Measurements from ENCODE around the gene BPHL.
"Not testable (repeated sequence)": the region's sequence is repeated elsewhere in the genome, so short reads cannot be mapped to it uniquely, and the experiment has no call there.

The BPHL gene

GRCh38 chr6:3118353-3119039 lies at the start of gene BPHL:
Gene BPHL (plus strand): TSS chr6:3118711. CDS start chr6:3118741, 30 bp downstream.
- DNase-seq (ENCODE audit: low read depth in 2 of 2, low spot score in 1 of 2): peak; percentile 99 to 100

- no peak for DNase-seq (ENCODE audit: low read depth in 2 of 2, low spot score in 1 of 2)
Measured at GRCh38 chr6:3071568-3071967, 46.9 kb upstream of the BPHL start.

DNA sequence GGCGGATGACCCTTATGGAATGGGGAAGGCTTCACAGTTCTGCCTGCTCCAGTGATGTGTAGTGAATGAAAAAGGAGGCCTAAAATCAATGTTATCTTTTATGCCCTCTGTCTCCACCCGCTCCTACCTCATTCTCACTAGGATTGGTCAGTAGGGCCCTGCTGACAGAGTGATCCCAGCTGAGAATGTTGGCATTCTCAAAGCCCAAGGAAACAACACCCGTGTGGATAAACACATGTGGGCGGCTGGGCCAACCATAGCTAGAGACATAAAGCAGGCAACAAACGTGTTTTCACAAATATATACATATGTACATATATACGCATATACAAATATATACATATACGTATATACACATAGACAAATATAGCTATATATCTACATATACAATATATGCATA lies 45.7 kb upstream of the BPHL start:
- DNase-seq (ENCODE audit: low read depth in 2 of 2, low spot score in 1 of 2): no peak

DNA sequence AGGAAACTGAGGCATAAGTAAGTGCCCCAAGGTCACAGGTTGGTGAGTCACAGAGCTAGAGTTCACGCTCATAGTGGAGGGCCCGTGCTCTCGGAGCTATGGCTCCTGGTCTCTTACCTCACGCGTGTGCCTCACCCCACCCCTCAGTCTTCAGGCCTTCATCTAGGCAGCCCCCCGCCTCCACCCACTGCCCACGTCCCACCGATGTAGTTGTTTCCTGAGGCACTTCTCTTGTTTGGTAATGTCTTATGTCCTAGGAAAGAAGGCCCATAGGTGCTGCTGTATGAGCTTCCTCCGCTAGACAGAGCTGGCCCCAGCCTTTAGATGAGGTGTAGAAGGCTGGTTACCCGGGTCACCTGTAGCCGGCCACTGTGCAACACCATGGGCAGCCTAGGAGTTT lies 45.1 kb upstream of the BPHL start:
- DNase-seq (ENCODE audit: low read depth in 2 of 2, low spot score in 1 of 2): no peak

GRCh38 chr6:3075772-3076113 lies 42.8 kb upstream of the BPHL start:
- no peak for DNase-seq (ENCODE audit: low read depth in 2 of 2, low spot score in 1 of 2)

- DNase-seq (ENCODE audit: low read depth in 2 of 2, low spot score in 1 of 2): no peak
Measured at GRCh38 chr6:3076320-3076719, 42.2 kb upstream of the BPHL start.

GRCh38 chr6:3077430-3077829 lies 41.1 kb upstream of the BPHL start:
- DNase-seq (ENCODE audit: low read depth in 2 of 2, low spot score in 1 of 2): no peak

GRCh38 chr6:3078952-3079351 lies 39.6 kb upstream of the BPHL start:
- DNase-seq (ENCODE audit: low read depth in 2 of 2, low spot score in 1 of 2): not testable (repeated sequence)

DNA sequence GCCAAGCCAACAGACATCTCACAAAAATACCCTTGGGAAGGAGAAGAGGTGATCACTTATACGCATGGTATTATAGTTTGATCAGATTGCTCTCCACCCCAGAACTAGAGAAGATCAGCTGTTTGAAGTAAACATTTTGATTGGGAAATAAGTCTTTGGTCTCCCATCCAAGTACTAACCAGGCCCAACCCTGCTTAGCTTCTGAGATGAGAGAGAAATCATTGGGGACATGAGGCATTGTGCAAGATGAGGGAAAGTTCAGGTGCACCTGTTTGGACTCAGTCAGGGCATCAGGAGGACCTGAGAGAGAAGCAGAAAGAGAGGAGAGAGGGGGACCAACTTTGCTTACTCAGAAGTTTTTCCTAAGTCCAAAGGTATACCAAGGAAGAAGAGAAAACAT lies 38.8 kb upstream of the BPHL start:
- DNase-seq (ENCODE audit: low read depth in 2 of 2, low spot score in 1 of 2): no peak

DNA sequence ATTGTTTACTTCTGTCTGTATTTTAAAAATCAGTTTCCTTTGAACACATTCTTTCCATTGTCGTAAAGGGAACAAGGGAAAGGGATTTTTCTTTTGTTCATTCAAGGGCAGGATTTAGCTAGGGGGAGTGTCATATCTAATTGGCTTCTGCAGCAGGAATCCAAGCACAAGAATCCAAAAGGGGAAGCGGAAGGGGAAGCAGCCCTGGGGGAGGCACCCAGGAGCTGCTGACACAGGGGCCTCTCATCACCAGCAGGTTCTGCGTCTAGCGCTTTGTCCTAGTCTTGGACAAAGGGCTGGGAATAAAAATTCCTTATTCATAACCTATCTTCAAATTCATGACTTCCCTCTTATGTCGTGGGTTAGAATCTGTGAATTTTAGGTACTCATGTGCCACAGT lies 36.6 kb upstream of the BPHL start:
- DNase-seq (ENCODE audit: low read depth in 2 of 2, low spot score in 1 of 2): no peak

GRCh38 chr6:3085074-3085473 lies 33.4 kb upstream of the BPHL start:
- no peak for DNase-seq (ENCODE audit: low read depth in 2 of 2, low spot score in 1 of 2)

DNA sequence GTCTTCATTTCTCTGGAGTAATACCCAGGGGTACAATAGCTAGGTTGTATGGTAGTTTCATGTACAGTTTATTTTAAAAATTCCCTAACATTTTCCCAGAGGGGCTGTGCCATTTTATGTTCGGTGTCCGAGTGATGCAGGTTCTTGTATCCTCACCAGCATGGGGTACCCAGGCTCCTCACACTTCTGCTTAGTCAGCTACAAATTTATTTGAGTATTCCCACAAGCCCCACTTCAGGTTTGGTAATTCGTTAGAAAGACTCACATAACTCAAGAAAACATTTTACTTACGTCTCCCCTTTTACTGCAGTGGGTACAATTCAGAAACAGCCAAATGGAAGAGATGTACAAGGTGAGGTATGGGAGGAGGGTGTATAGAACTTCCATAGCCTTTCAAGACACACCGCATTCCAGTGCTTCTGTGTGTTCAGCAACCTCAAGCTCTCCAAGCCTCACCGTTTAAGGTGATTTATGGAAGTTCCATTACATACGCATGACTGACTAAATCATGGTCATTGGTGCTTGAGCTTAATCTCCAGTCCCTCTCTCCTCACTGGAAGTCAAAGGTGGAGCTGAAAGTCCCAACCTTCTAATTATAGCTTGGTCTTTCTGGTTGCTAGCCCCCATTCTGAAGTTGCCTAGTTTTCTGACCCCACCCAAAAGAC lies 32.1 kb upstream of the BPHL start:
- DNase-seq (ENCODE audit: low read depth in 2 of 2, low spot score in 1 of 2): no peak

DNA sequence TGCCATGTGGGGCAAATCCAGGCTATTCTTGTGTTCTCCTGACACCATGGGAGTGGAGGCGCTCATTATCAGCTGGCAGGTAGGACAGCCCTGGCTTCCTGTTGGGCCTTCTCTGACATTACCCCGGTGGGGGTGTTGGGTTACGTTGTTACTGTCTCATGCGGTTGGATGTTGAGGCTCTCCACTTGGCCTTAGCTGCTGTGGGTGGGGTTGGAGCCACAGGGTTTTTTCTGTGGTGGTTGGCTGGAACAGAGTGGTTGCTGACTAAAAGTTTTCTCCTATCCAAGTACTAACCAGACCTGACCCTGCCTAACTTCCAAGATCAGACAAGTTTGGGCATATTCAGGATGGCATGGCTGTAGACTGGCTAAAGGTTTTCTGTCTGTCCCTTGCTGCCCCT lies 30.1 kb upstream of the BPHL start:
- no peak for DNase-seq (ENCODE audit: low read depth in 2 of 2, low spot score in 1 of 2)

DNA sequence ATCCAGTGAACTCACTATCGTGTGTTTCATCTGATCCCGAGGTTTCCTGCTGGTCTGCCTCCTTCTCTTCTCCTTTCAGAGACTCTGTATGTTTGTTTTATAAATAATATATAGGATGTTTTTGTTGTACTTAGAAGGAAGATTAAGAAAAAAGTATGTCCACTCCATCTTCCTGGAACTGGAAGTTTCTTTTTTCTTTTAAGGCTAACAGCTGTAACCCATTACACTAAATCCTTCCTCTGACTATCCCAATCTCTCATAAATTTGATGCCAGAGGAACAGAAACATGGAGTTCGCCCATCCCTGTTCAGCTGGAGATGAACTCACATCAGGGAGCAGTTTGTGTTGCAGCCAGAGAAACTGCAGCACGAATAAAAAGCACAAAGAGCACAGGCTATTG lies 29.5 kb upstream of the BPHL start:
- DNase-seq (ENCODE audit: low read depth in 2 of 2, low spot score in 1 of 2): no peak

DNA sequence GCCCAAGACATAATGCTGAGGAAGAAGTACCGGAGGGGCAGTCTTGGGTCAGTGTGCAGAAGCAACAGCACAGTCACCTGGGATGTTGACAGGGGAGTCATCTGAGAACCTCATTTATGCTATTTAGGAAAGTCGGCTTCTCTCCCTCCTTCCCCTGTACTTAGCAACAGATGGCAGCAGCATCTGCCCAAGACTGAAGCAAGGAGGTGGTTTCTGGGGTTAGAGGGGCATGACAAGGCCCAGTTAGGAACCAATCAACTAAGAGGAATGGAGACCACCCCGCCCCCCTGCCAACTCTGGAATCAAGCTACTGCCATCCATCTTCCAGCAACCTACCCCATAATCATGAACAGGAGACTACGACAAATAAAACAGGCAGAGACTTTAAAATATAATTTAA lies 28.5 kb upstream of the BPHL start:
- no peak for DNase-seq (ENCODE audit: low read depth in 2 of 2, low spot score in 1 of 2)

DNA sequence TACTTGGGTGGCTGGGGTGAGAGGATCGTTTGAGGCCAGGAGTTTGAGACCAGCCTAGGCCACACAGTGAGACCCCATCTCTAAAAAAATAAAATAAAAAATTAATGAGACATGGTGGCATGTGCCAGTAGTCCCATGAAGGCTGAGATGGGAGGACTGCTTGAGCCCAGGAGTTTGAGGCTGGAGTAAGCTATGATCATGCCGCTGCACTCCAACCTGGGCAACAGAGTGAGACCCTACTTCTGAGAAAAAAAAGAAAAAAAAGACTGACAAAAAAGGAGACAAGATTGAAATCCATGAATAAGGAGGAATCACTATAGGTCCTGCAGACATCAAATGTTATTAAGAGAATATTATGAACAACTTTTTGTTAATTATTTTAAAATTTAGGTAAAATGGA lies 23.7 kb upstream of the BPHL start:
- DNase-seq (ENCODE audit: low read depth in 2 of 2, low spot score in 1 of 2): no peak

- no peak for DNase-seq (ENCODE audit: low read depth in 2 of 2, low spot score in 1 of 2)
Measured at GRCh38 chr6:3102875-3103274, 15.6 kb upstream of the BPHL start.

DNA sequence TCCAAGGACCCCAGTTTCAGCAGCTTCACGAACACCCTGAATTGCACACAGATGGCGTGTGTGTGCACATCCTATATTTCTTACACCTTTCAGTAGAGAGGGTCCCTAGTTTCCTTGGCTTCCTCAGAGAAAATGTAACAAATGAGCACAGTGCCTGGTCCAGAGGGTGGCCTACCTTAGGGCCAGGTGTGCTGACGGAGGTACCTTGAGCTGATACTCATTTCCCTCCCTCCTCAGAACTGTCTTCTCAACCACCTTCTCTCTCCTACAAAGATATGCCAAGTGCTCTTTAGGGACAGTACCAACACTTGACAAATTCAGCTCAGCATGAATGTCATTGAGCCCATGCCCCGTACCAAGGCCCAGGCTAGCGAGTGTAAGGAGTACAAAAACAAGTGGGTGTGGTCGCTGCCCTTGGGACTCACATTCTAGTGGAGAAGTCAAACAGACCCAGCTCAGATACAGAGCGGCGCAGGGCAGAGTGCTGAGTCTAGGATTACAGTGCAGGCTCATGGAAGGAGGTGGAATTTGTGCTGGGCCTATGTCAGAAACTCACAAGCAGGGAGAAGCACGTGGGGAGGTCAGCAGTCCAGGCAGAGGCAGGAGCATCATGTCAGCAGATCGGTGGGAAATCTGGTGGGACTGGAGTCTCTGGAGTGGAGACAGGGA lies 9.6 kb upstream of the BPHL start:
- DNase-seq (ENCODE audit: low read depth in 2 of 2, low spot score in 1 of 2): no peak

DNA sequence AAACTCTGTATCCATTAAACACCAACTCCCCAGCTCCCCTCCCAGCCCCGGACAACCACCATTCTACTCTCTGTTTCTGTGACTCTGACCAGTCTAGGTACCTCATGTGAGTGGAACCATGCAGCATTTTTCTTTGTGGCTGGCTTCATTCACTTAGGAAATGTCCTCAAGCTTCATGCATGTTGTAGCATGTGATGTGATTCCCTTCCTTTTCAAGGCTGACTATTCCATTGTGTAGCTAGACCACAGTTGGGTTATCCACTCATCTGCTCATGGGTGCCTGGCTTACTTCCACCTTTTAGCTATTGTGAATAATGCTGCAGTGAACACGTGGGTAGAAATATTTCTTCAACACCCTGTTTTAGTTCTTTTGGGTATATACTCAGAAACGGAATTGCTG lies 8.8 kb upstream of the BPHL start:
- DNase-seq (ENCODE audit: low read depth in 2 of 2, low spot score in 1 of 2): no peak

DNA sequence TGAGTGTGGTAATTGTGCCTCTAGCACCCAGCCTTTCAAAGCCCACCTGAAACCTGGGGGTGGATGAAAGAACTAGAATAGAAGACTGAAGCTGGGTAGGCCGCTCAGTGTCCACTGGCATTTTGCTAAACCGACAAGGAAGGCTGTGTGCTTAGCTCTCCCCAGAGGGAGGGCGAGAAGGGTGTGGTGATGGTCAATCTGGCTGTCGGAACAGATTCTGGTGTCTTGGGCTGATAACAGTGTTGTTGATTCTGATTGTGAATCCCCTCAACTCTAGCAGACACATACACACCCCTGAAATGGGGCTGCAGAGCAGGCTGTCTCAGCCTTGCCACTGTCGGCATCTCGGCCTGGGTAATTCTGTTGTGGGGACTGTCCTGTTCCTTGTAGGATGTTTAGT lies 4.1 kb upstream of the BPHL start:
- no peak for DNase-seq (ENCODE audit: low read depth in 2 of 2, low spot score in 1 of 2)

GRCh38 chr6:3117912-3118352 lies 579 bp upstream of the BPHL start:
- no peak for DNase-seq (ENCODE audit: low read depth in 2 of 2, low spot score in 1 of 2)

DNA sequence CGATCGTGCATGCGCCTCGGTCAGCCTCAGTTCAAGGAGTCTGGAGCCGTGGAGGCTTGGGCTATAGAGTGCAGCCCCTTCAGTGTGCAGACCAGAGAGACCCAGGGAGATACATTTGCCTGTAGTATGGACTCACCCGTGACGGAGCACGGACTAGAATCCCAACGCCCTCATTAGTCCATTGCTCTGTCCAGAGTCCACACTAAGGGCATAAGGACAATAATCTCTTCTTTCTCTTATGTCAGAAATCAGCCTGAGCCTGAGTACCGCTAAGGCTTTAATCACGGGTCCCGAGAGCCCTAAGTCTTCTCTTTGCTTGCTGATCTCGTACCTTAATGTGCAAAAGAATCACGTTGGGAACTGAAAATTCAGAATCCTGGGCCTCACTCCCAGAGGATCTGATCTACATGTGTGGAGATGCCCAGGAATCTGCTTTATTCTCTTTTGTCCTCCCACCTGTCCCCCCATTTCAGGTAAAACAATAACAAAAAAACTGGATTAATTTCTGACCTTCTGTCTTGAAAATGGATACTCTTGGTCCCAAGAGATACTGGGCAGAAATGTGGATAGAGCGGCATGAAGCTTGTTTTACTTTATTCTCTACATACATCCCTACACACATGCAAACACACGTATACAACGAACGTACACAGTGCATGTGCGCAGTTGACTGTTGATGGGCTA lies 671 bp downstream of the BPHL start:
- no peak for DNase-seq (ENCODE audit: low read depth in 2 of 2, low spot score in 1 of 2)
